ENCODE measurements around the gene GNB1L.

GNB1L gene

GRCh38 chr22:19891317-19892256 is 36.9 kb upstream of the GNB1L start:
- Histone ChIP-seq H3K9ac (ENCODE audit: low read depth, low read length, poor library complexity) (peak overlapping the region; percentile 56), H4K8ac (ENCODE audit: low read depth, low read length) (no peak overlapping the region), H3K27ac (replicated peaks; ENCODE audit: low read length) (peak overlapping the region; percentile 62), H2BK120ac (ENCODE audit: low read depth, low read length) (peak overlapping the region; percentile 99), H3K36me3 (replicated peaks in 1 of 2; ENCODE audit: control insufficient read depth in 2 of 2, insufficient read depth in 2 of 2, low read length in 2 of 2) (no peaks in the 10 kb centered on the region), H3K9me3 (replicated peaks in 1 of 2; ENCODE audit: control insufficient read depth in 2 of 2, insufficient read depth in 1 of 2, low read depth in 1 of 2, low read length in 2 of 2) (no peaks in the 10 kb centered on the region), H2AFZ (ENCODE audit: low read length) (peak overlapping the region; percentile 78), H3K4me1 (ENCODE audit: control insufficient read depth in 2 of 2, insufficient read depth in 1 of 2, low read depth in 1 of 2, low read length in 2 of 2) (peaks cover 26 to 31% of the 10 kb centered on the region in 2 donors), H3K18ac (ENCODE audit: low read length) (peak overlapping the region; percentile 98), H4K91ac (ENCODE audit: low read depth, low read length, poor library complexity) (peak overlapping the region; percentile 87), H3K27me3 (ENCODE audit: control insufficient read depth in 3 of 3, insufficient read depth in 3 of 3, low read depth in 1 of 3, low read length in 3 of 3) (peaks cover 0 to 2% (median 0%) of the 10 kb centered on the region in 3 experiments), H2BK12ac (ENCODE audit: low read length) (peak overlapping the region; percentile 97), H3K79me1 (ENCODE audit: low read depth, low read length) (peaks cover 3% of the 10 kb centered on the region), H3K23ac (ENCODE audit: low read depth, low read length, poor library complexity) (peak overlapping the region; percentile 97), H3K4ac (ENCODE audit: low read length) (peak overlapping the region; percentile 97), H3K4me3 (ENCODE audit: low read length in 2 of 2) (peak overlapping the region; percentile 18 to 42), H2BK15ac (ENCODE audit: low read length) (peak overlapping the region; percentile 88), H3K14ac (ENCODE audit: low read length) (peak overlapping the region; percentile 95), H2BK5ac (ENCODE audit: low read length) (peak overlapping the region; percentile 30), H3K4me2 (ENCODE audit: insufficient read depth, low read length, poor library complexity, severe bottlenecking) (peak overlapping the region; percentile 15), H2AK5ac (ENCODE audit: low read depth, low read length) (peak overlapping the region; percentile 98)
- peak; percentile 71 for DNase-seq (ENCODE audit: low spot score)
- WGBS, 2 donors (ENCODE audit: extremely low coverage in 2 of 2, insufficient read length in 2 of 2, insufficient replicate concordance in 1 of 2): no CpG with 5 or more reads among the region's 32 CpGs

DNA sequence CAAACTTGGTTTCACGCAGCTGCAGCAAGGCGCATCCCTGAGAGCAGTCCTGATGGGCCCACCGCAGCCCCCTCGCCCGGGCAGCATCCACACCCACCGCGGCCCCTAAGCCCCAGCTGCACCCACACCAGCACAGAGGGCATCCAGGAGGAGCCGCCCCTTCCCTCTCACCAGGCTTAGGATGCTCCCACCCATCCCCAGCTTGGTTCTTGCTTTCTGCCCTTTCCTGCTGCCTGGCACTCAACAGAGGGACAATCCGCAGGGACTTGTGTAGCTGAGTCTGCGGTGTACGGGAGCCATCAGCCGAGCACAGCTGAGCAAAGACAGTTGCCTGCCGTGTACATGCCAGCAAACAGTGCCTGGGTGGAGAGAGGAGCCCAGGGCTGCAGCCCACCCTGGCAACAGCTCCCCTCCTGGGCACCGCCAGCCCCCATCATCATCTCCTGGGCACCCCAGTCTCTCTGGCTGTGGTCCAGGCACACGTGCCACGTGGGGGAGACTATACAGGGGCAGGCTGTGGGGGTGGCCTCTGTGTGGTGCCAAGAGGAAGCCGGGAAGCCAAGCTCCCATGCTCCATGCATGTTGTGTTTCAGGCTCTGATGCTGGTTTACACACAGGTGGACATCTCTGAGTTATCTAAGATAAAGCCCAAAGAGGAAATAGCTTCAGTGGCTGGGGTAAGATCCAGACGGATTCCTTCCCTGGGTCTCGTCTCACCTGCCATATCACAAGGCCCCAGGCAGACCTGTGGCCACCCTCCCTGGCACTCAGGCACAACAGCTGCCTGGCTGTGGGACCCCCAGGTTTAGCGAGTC is 36.0 kb upstream of the GNB1L start:
- Histone ChIP-seq H4K91ac (ENCODE audit: low read depth, low read length, poor library complexity) (peak overlapping the region; percentile 87), H3K27ac (replicated peaks; ENCODE audit: low read length) (peak overlapping the region; percentile 25), H3K27me3 (ENCODE audit: control insufficient read depth in 3 of 3, insufficient read depth in 3 of 3, low read depth in 1 of 3, low read length in 3 of 3) (peaks cover 0 to 3% (median 0%) of the 10 kb centered on the region in 3 experiments), H3K14ac (ENCODE audit: low read length) (no peak overlapping the region), H3K9ac (ENCODE audit: low read depth, low read length, poor library complexity) (no peak overlapping the region), H3K79me1 (ENCODE audit: low read depth, low read length) (peaks cover 3% of the 10 kb centered on the region), H3K4me2 (ENCODE audit: insufficient read depth, low read length, poor library complexity, severe bottlenecking) (no peak overlapping the region), H2BK120ac (ENCODE audit: low read depth, low read length) (peak overlapping the region; percentile 84), H2AK5ac (ENCODE audit: low read depth, low read length) (peak overlapping the region; percentile 98), H3K36me3 (replicated peaks in 1 of 2; ENCODE audit: control insufficient read depth in 2 of 2, insufficient read depth in 2 of 2, low read length in 2 of 2) (no peaks in the 10 kb centered on the region), H3K23ac (ENCODE audit: low read depth, low read length, poor library complexity) (peak overlapping the region; percentile 86), H2BK15ac (ENCODE audit: low read length) (peak overlapping the region; percentile 88), H3K4me1 (ENCODE audit: control insufficient read depth in 2 of 2, insufficient read depth in 1 of 2, low read depth in 1 of 2, low read length in 2 of 2) (peaks cover 26 to 31% of the 10 kb centered on the region in 2 donors), H3K9me3 (replicated peaks in 1 of 2; ENCODE audit: control insufficient read depth in 2 of 2, insufficient read depth in 1 of 2, low read depth in 1 of 2, low read length in 2 of 2) (no peaks in the 10 kb centered on the region), H2BK5ac (ENCODE audit: low read length) (peak overlapping the region; percentile 30), H3K18ac (ENCODE audit: low read length) (peak overlapping the region; percentile 96), H3K4ac (ENCODE audit: low read length) (peak overlapping the region; percentile 97), H3K4me3 (ENCODE audit: low read length in 2 of 2) (no peak overlapping the region), H2AFZ (ENCODE audit: low read length) (peak overlapping the region; percentile 78), H4K8ac (ENCODE audit: low read depth, low read length) (peak overlapping the region; percentile 3), H2BK12ac (ENCODE audit: low read length) (peak overlapping the region; percentile 97)
- whole genome bisulfite sequencing, 2 donors (ENCODE audit: extremely low coverage in 2 of 2, insufficient read length in 2 of 2, insufficient replicate concordance in 1 of 2): no CpG with 5 or more reads among the region's 20 CpGs
- no peak for DNase-seq (ENCODE audit: low spot score)

DNA sequence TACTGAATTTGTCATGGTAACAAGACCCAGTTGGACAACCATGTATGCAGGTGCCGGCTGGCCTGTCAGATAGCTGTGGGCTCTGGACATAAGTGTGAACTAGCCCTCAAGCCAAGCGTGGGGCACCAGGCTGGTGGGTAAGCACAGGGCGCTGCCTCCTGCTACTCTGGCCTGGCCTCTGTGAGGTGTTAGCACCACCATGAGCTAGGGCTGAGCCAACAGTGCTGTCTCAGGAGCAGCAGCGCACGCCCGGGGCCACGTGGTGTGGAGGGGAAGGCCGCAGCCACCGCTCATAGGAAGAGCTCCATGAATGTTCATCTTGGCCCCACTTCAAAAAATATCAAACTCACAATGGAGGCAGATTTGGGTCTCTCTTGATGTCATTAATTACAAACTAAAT is 35.3 kb upstream of the GNB1L start:
- Histone ChIP-seq H4K91ac (ENCODE audit: low read depth, low read length, poor library complexity) (no peak overlapping the region), H4K8ac (ENCODE audit: low read depth, low read length) (no peak overlapping the region), H3K23ac (ENCODE audit: low read depth, low read length, poor library complexity) (peak overlapping the region; percentile 70), H3K4me3 (ENCODE audit: low read length in 2 of 2) (no peak overlapping the region), H3K4me1 (ENCODE audit: control insufficient read depth in 2 of 2, insufficient read depth in 1 of 2, low read depth in 1 of 2, low read length in 2 of 2) (peaks cover 26 to 31% of the 10 kb centered on the region in 2 donors), H2BK15ac (ENCODE audit: low read length) (peak overlapping the region; percentile 22), H3K27me3 (ENCODE audit: control insufficient read depth in 3 of 3, insufficient read depth in 3 of 3, low read depth in 1 of 3, low read length in 3 of 3) (peaks cover 0 to 3% (median 0%) of the 10 kb centered on the region in 3 experiments), H2AFZ (ENCODE audit: low read length) (no peak overlapping the region), H3K79me1 (ENCODE audit: low read depth, low read length) (peaks cover 3% of the 10 kb centered on the region), H3K36me3 (replicated peaks in 1 of 2; ENCODE audit: control insufficient read depth in 2 of 2, insufficient read depth in 2 of 2, low read length in 2 of 2) (no peaks in the 10 kb centered on the region), H3K18ac (ENCODE audit: low read length) (peak overlapping the region; percentile 89), H2BK12ac (ENCODE audit: low read length) (peak overlapping the region; percentile 77), H3K4ac (ENCODE audit: low read length) (no peak overlapping the region), H2BK5ac (ENCODE audit: low read length) (no peak overlapping the region), H3K9ac (ENCODE audit: low read depth, low read length, poor library complexity) (no peak overlapping the region), H3K9me3 (replicated peaks in 1 of 2; ENCODE audit: control insufficient read depth in 2 of 2, insufficient read depth in 1 of 2, low read depth in 1 of 2, low read length in 2 of 2) (no peaks in the 10 kb centered on the region), H2AK5ac (ENCODE audit: low read depth, low read length) (peak overlapping the region; percentile 90), H2BK120ac (ENCODE audit: low read depth, low read length) (no peak overlapping the region), H3K27ac (replicated peaks; ENCODE audit: low read length) (no peak overlapping the region), H3K14ac (ENCODE audit: low read length) (no peak overlapping the region), H3K4me2 (ENCODE audit: insufficient read depth, low read length, poor library complexity, severe bottlenecking) (no peak overlapping the region)
- WGBS, 2 donors (ENCODE audit: extremely low coverage in 2 of 2, insufficient read length in 2 of 2, insufficient replicate concordance in 1 of 2): no CpG with 5 or more reads among the region's 9 CpGs
- no peak for DNase-seq (ENCODE audit: low spot score)
